HEK293T (cell line): Measurements from ENCODE around the gene TMCC3.

ENCODE experiments used
- ARNT ChIP-seq: fragments of 450-650 bp; IDR thresholded peaks from 2 replicates; pipeline ENCODE4 v1.6.1; 2017; ENCODE audit warnings: mild to moderate bottlenecking
- BHLHE40 ChIP-seq: fragments of 450-650 bp; IDR thresholded peaks from 2 replicates; pipeline ENCODE4 v1.6.1; 2016; ENCODE audit warnings: mild to moderate bottlenecking, moderate library complexity, borderline replicate concordance
- ELF4 ChIP-seq: fragments of 450-650 bp; IDR thresholded peaks from 2 replicates; pipeline ENCODE4 v1.6.1; 2017; ENCODE audit warnings: antibody characterized with exemption
- FOXA1 ChIP-seq: fragments of 450-650 bp; IDR thresholded peaks from 2 replicates; pipeline ENCODE4 v1.6.1; 2016; ENCODE audit warnings: mild to moderate bottlenecking
- FOXK2 ChIP-seq: fragments of 450-650 bp; IDR thresholded peaks from 2 replicates; pipeline ENCODE4 v1.6.1; 2016; ENCODE audit warnings: mild to moderate bottlenecking
- FOXM1 ChIP-seq: fragments of 450-650 bp; IDR thresholded peaks from 2 replicates; pipeline ENCODE4 v1.6.1; 2017; ENCODE audit warnings: mild to moderate bottlenecking, borderline replicate concordance
- HDGF ChIP-seq: fragments of 450-650 bp; IDR thresholded peaks from 2 replicates; pipeline ENCODE4 v1.6.1; 2017; ENCODE audit warnings: antibody characterized with exemption, borderline replicate concordance
- LEF1 ChIP-seq: fragments of 450-650 bp; IDR thresholded peaks from 2 replicates; pipeline ENCODE4 v1.6.1; 2017; ENCODE audit warnings: mild to moderate bottlenecking, borderline replicate concordance
- NFRKB ChIP-seq: fragments of 450-650 bp; IDR thresholded peaks from 2 replicates; pipeline ENCODE4 v1.6.1; 2016; ENCODE audit warnings: mild to moderate bottlenecking, moderate library complexity
- SP1 ChIP-seq: fragments of 450-650 bp; IDR thresholded peaks from 2 replicates; pipeline ENCODE4 v1.6.1; 2017
- SUZ12 ChIP-seq: fragments of 450-650 bp; IDR thresholded peaks from 2 replicates; pipeline ENCODE4 v1.6.1; 2016; ENCODE audit warnings: mild to moderate bottlenecking
- TARDBP ChIP-seq: fragments of 450-650 bp; IDR thresholded peaks from 2 replicates; pipeline ENCODE4 v1.6.1; 2016
- ZNF384 ChIP-seq: fragments of 450-650 bp; IDR thresholded peaks from 2 replicates; pipeline ENCODE4 v1.6.1; 2016
- TF ChIP-seq, protein P1 (sequence below): fragments of 450-650 bp; IDR thresholded peaks from 2 replicates; pipeline ENCODE4 v1.6.1; 2016

DNA sequence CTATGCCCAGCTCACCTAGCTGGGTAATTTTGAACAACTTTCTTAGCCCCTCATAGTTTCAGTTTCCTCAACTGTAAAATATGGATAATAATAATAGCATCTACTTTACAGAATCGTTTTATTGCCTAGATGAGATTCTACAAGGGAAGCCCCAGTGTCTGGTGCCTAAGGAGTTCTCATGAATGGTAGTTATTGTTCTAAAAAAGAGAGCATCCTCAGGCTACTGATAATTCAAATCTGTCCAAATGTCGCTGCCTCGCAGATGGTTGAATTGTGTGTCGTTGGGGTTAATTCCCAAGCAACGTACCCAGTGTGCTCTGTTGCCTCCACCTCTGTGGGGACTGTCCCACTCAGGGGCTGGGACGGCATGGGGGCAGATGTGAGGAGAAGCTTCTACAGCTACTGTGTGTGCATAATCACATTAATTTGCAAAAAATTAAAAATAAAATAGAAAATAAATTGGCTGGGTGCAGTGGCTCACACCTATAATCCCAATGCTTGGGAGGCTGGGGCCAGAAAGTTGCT lies 119.1 kb downstream of the TMCC3 start:
- TF ChIP-seq SP1 (no peak), ARNT (no peak), LEF1 (no peak), FOXK2 (no peak), ZNF384 (no peak), SUZ12 (no peak), BHLHE40 (no peak), HDGF (no peak), ELF4 (no peak), NFRKB (no peak), FOXM1 (no peak), TARDBP (no peak), FOXA1 (no peak)
- TF ChIP-seq, protein P1, sequence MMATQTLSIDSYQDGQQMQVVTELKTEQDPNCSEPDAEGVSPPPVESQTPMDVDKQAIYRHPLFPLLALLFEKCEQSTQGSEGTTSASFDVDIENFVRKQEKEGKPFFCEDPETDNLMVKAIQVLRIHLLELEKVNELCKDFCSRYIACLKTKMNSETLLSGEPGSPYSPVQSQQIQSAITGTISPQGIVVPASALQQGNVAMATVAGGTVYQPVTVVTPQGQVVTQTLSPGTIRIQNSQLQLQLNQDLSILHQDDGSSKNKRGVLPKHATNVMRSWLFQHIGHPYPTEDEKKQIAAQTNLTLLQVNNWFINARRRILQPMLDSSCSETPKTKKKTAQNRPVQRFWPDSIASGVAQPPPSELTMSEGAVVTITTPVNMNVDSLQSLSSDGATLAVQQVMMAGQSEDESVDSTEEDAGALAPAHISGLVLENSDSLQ: no peak
